GM19240 (cell line): ENCODE data around the gene TSPYL1.
"Not testable (repeated sequence)": the region's sequence is repeated elsewhere in the genome, so short reads cannot be mapped to it uniquely, and the experiment has no call there.

ENCODE experiments used
- DNase-seq: peaks from one replicate; pipeline ENCODE4 v3.0.0; 2011; ENCODE audit warnings: low spot score; ENCODE audit not compliant: insufficient read length

TSPYL1 gene

DNA sequence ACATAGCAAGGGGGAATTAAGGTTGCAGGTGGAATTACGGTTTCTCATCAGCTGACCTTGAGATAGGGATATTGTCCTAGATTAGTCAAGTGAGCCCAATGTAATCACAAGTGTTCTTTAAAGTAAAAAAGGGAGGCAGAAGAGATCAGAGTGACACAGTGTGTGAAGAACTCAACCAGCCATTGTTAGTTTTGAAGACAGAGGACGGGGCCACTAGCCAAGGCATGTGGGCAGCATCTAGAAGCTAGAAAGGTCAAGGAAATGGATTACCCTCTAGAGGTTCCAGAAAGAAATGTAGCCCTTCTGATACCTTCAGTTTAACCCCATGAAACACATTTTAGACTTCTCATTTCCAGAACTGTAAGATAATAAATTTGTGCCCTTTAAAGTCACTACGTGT is 18.5 kb upstream of the TSPYL1 start:
- DNase-seq: no peak

DNA sequence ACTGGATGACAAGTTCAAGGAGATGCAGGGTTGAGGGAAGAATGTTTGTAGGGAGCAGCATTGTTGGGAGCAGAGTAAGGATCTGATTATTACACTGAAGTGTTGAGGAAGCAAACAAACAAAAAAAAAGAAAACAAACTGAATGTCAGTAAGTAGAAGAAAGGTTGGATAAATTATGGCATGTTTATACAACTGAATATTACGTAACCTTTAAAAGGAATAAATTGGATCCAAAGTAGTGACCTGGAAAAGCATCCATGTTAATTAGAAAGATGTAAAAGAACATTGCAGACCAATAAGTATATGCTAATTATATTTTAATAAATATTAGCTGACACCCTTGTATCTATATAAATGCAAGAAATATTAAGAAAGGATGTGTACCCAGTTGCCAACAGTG is 12.8 kb upstream of the TSPYL1 start:
- no peak for DNase-seq

GRCh38 chr6:116291701-116292396 is 12.1 kb upstream of the TSPYL1 start:
- DNase-seq: no peak

DNA sequence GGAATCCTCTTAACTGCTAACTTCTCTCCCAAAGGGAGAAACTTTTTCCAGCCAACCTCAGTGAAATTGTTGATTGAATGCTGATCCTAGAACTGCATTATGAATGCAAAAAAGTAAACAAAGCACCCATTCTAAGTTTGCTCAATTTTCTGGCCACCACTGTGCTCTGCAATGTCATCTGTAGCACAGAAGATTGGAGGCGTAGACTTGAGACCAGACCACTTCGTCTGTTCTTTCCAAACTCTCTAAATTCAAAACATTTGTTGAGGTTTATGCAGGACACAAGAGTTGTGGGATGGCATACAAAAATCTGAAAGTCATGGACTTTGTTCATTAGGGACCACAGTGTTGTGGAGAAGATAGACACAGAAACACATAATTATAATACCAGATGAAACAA is 11.1 kb upstream of the TSPYL1 start:
- no peak for DNase-seq

- no peak for DNase-seq
Measured at GRCh38 chr6:116289876-116290275, 10.1 kb upstream of the TSPYL1 start.

DNA sequence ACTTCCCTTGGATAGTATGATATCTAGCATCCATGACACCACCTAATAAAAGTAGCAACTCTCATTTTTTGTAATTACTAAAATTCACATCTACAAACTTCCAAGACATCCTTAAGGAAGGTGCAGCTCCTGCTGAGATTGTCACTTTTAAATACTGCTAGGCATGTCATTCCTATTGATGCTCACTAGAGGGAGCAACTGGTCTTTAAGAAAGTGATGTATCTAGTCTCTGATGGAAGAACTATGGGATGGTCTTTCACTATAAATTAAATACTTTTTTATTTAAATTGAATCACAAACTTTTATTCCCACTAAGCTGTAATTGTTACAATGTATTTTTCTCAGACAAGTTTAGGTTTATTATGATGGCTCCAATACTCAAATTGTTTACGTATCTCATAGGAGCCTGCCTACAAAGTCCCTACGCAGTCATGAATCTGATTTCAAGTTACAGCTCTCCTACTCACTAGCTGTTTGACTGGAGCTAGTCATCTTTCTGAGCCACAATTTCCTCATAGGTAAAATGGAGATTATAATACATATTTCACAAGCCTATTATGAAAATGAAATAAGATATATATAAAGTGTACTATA is 8.1 kb upstream of the TSPYL1 start:
- DNase-seq: no peak

DNA sequence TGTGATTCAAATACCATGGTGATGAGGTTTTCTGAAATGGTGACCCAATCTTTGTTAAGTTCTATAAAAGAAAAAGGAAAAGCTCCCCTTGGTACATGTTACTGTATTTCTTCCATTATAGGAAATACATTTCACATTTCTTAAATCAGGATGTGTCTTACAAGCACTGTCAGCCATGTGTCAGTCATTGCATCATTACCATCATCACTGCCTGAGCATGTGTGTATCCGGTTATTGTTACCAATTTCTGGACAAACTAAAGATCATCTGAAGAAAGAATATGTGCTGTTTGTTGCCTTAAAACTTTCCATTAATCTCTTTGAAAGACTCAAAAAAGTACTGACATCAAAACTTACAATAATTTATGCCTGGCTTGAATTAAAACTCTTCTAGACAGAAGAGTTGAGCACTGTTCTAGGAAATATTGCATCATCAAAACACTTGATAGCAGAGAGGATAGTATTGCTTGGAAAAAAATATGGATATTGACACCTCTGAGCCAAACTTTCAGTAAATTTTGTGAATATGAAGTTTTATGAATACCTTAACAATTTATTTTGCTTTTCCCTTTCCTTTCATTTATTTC is 7.1 kb upstream of the TSPYL1 start:
- no peak for DNase-seq

- DNase-seq: not testable (repeated sequence)
Measured at GRCh38 chr6:116284984-116285383, 5.3 kb upstream of the TSPYL1 start.

DNA sequence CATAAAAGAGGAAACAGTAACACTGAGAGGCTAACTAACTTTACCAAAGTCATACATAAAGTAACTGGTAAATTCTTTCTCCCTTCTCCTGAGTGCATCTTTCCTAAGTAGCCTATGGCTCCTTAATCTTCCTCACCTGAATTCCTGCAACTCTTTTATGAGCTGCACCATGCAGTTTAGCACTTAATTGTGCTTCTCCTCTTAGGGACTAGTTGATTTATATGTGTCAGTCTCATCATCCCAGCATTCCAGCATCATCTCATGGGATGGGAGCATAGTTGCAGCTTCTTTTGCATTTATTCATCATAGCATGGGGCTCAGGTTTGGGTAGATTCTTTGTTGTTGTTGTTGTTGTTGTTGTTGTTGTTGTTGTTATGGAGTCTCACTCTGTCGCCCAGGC is 3.5 kb upstream of the TSPYL1 start:
- DNase-seq: no peak

GRCh38 chr6:116282698-116283097 is 3.0 kb upstream of the TSPYL1 start:
- no peak for DNase-seq

- no peak for DNase-seq
Measured at GRCh38 chr6:116280933-116281316, 1.2 kb upstream of the TSPYL1 start.

GRCh38 chr6:116280161-116280932 is 617 bp upstream of the TSPYL1 start:
- DNase-seq: no peak

DNA sequence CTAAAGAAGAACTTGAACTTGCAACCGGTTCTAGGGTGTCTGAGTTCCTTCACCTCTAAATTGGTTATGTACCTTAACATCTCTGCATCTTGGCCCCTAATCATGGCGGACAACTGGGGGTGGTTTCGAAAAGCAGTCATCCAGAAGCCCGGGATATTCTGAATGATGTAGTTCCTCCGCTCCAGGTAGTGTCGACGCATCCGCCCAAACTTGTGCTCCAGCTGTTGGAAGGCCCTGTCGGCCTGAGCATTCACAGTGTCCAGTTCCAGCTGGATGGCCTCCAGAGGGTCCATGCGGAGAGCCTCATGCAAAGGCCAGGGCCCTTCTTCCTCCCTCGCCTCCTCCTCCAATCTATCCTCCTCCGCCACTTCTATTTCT is 887 bp downstream of the TSPYL1 start:
- DNase-seq: no peak

DNA sequence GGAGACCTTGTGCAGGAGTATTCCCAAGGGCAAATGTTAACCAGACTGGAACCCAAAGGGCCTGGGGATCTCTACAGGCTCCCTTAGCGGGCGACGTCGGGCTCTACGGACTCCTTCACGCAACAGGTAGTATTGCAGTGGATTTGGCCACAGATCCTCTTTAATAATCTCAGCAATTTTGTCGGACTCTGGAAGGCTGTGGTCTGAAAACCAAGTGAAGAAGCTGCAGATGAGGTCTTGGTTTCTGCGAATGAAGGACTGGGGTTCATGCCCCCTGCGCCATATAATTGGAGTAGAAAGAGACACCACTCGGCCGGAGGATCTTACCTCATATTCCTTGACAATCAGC is 1.3 kb downstream of the TSPYL1 start:
- DNase-seq: no peak

- no peak for DNase-seq
Measured at GRCh38 chr6:116277124-116277523, 2.6 kb downstream of the TSPYL1 start.

GRCh38 chr6:116271149-116271708 is 8.5 kb downstream of the TSPYL1 start:
- no peak for DNase-seq

GRCh38 chr6:116268589-116269293 is 11.0 kb downstream of the TSPYL1 start:
- peak; percentile 9 for DNase-seq

DNA sequence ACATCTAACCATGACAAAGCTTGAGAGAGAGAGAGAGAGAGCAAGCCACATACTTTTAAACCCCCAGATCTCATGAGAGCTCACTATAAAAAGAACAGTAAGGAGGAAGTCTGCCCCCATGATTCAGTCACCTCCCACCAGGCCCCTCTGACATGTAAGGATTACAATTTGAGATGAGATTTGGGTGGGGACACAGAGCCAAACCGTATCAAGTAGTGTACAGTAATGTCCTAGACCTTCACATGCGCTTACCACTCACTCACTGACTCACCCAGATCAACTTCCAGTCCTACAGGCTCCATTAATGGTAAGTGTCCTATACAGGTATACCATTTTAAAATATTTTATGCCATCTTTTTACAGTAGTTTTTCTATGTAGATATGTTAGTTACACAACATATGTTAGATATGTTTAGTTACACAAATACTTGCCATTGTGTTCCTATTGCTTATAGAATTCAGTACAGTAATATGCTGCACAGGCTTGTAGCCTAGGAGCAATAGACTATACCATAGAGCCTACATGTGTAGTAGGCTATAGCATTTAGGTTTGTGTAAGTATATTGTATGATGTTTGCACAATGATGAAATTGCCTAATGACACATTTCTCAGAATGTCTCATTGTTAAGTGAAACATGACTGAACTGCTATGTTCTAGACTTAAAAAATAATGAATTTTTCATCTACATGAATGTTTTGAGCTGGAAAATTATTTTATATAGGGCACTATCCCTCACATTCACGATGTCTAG is 11.7 kb downstream of the TSPYL1 start:
- no peak for DNase-seq

- DNase-seq: no peak
Measured at GRCh38 chr6:116266803-116267202, 12.9 kb downstream of the TSPYL1 start.

DNA sequence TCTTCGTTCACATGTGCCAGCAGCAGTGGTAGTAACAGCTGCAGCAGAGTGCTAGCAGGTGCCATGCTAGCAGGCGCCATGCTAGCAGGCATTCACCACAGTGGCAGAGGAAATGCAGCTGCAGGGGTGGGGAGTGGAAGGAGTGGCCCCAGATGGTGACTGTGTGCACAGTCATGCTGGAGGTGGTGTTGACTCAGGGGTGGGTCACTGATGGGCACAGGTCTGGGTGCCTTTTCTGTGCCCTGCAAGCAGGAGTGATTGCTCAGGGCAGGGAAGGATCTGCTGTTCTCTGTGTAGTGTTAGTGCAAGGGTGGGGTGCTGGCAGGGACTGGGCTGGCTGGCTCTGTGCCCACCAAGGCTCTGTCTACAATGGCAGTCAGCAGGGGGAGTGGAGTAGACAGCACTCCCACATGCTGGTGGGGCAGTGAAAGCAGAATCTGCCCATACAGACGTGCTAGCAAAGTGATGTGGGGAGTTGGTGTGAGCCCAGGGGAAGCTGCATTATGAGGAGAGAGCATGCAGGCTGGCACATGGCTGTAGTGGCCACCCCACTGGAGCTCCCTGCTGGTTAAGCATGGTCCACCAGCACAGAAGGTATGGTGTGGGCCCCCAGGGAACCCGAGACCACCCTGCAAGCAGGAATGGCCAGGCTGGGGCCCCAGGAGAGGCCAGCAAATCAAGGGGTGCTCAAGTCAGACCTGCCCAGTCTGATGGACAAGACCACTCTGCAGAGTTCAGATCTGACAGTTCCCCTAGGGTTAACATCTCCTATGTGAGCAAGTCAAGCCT is 14.5 kb downstream of the TSPYL1 start:
- no peak for DNase-seq
